ENCODE data around the gene ZNF618.

- TF ChIP-seq CTCF (IDR thresholded peaks at IDR 0.05) (no peak), POLR2A (IDR thresholded peaks at IDR 0.05) (no peak)
Measured at GRCh38 chr9:114091711-114092110, 215.6 kb downstream of the ZNF618 start.

All from esophagus squamous epithelium (tissue), 4 donors.